Pulmonary artery endothelial cell (primary cell): ENCODE results near the gene NID1. TPM values are rescaled to one million over a fixed set of nuclear protein-coding genes. Genes with fewer than 3 reads are reported as not detected.
A peak's percentile ranks its signal among the peaks of the same experiment; 100 is the strongest.

Experiments used
- DNase-seq: peaks from one replicate; pipeline ENCODE4 v3.0.0-alpha.2; 2011; ENCODE audit warnings: low read depth, low spot score
- total RNA-seq: library from RNA; depleted of rRNA; stranded (reverse); fragments of >200 nt; gene quantifications from 2 replicates; pipeline ENCODE4 v1.2.3, GENCODE V29; 2014

Gene NID1
- total RNA-seq, 1 donor from 2014 or later, result 64.3 TPM

DNA sequence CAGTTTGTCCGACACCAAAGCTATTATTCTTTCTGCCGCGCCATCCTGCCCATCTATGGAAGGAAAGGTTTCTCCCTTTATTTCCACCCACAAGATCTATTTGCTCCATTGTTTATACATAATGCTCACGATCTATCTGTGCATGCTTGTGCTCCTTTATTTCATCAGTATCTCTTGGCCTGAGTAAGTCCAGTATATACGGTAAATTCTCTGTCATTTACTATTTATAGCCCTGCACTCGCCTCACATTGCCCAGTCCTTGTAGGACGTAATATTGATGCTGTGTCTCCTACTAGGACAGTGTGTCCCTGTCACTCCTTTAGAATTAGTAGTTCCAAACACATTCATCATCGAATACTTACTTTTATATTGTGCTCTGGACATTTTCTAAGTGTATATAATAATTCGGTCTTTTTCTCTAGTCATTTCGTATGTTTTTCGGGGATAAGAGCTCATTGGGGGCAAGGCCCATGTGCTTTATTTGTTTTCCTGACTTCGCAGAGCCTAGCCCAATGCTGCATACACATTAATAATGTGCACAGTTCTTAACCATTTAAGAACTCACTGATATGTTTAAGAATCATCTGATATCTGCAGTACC is 3.1 kb upstream of the NID1 start:
- no peak for DNase-seq

DNA sequence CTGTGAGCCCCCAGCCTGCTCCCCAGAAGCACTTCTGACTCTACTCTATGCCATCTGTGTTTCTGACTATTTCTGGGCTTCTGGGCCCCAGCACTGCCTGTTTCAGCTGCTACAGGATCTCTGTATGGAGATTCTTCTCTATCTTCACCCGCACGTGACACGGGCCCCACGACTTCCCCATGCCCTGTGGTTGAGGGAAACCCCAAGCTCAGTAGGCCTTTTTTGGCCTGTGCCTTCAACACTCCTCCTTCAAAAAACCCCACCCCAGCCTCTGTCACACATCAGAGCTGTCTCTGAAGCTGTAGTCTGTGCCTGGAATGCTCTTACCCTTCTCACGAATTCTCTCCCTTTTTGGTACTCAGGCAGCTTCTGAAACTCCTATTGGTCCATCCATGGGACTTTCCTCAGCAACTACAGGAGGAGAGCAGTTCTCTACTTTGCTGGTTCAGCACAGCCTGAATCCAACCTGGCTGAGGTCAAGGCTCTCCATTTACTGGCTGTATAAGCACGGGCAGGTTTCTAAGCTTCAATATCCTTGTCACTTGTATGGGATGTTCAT is 2.0 kb upstream of the NID1 start:
- no peak for DNase-seq

DNA sequence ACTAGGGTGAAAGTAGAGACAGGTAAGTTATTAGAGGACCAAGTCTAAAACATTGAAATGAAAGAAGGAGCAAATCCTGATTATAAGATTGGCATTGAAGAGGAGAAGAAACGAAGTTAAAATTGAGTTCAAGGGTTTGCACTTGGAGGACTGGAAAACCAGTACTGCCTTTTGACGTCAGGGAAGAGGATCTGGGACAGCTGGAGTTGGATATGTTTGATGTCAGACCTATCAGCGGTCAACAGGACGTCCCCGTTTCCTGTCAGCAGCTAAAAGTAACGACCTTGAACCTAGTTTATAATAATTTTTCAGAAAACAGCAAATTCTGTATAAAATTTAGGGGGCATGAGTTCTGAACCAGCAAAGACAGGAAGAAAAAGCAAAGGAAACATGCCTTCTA is 1.2 kb upstream of the NID1 start:
- no peak for DNase-seq

- no peak for DNase-seq
These were observed 667 bp upstream of the NID1 start for GRCh38 chr1:236065509-236066005.

- DNase-seq, result peak; percentile 19
These were observed 794 bp downstream of the NID1 start for GRCh38 chr1:236063919-236064673.

DNA sequence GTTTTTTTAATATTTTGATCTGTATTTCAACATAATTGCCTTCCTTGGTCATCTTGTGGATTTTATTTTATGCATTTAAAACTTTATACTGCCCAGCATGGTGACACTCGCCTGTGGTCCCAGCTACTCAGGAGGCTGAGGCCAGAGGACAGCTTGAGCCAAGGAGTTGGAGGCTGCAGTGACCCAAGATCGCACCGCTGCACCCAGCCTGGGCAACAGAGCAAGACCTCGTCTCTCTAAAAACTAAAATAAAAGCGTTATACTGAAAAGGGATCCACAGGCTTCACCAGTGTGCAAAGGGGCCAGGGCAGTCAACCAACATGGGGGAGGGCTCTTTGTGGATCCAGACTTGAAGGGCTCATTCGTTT is 1.4 kb downstream of the NID1 start:
- DNase-seq, result no peak

- DNase-seq, result no peak
These were observed 4.6 kb downstream of the NID1 start for GRCh38 chr1:236060286-236060685.

- DNase-seq, result no peak
These were observed 5.9 kb downstream of the NID1 start for GRCh38 chr1:236059011-236059410.

DNA sequence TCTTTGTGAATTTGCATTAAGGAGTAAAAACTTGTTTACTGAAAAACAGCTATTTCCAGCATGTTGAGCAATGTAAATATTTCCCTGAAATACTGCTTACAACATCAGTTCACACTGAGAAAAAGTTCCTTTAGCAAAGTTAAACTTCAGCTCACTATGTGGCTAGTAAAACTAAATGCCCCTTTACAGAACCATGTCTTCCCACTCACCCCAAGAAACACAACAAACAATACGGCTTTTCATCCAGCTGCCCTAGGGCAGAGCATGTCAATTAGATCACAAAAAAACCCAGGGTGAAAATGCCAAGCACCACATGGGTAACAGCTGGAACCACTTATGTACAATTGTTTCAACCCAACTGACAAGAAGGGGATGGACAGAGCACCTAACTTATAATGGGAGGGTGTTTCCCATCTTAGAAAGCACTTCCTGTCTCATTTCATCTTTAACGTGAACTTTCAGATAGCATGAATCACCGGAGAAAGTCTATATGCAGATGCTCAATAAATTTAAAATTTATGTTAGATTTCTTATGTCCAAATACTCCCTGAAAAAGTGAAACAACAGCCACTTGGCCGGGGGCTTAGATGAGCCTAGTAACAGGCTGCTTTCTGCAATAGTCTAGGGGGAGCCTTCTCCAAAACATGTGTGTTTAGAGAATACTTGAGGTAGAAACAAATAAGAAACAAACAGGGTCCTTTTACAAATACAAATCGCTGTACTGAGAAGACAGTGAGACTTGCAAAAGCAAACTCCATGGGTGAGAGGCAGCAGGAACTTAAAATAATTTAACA is 6.6 kb downstream of the NID1 start:
- DNase-seq, result no peak

- no peak for DNase-seq
These were observed 7.3 kb downstream of the NID1 start for GRCh38 chr1:236057546-236057945.

DNA sequence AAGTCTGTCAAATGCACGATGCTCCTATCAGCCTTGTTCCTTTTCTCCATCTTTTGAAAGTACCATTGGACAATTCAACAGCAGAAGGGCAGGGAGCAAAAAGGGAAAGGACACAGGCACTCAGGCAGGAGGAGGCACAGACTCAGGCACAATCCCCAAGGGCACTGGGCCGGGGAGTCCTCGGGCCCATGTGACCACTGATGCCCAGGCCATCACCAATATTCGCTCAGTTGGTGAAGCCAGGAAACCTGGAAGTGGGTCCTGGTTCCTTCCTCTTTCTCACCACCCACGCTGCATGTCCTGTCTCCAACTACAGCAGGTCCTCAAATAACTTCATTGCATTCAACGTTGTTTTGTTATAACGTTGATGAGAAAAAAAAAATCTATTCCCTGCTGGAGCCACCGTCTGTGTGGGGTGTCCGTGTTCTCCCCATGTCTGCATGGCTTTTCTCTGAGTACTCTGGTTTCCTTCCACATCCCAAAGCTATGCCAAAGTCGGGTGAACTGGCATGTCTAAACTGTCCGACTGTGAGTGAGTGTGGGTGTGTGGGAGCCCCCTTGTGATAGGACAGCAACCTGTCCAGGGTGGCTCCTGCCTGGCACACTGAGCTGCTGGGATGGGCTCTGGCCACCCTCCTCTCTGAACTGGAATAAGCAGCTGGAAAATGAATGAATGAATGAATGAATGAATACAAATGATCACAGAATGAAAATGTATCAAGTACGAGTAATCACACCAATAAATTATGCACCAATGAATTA is 12.5 kb downstream of the NID1 start:
- no peak for DNase-seq

DNA sequence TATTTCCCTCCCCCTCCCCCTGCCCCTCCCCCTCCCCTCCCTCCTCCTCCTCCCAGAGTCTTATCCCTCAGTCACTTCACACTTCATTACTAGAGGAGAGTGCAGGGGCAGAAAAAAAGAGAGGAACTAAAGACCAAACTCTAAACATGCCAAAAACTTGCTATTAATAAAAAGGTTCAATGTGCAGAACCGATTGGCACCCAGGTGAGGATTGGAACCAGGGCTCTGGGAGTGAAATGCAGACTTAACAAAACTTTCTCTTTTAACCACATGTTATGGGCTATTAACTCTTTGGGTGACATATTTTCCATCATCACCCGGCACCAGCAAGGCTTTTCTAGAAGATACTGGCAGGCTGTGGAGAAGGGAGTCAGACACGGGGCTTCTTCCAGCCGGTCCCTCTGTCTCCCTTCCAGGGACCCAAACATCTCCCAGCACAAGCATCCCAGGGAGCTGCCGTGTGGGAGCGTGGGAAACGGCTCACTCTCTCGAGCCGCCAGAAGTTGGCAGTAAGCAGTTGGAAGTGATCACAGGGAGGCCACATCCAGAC is 13.6 kb downstream of the NID1 start:
- no peak for DNase-seq

GRCh38 chr1:236045771-236046170 is 19.1 kb downstream of the NID1 start:
- no peak for DNase-seq

DNA sequence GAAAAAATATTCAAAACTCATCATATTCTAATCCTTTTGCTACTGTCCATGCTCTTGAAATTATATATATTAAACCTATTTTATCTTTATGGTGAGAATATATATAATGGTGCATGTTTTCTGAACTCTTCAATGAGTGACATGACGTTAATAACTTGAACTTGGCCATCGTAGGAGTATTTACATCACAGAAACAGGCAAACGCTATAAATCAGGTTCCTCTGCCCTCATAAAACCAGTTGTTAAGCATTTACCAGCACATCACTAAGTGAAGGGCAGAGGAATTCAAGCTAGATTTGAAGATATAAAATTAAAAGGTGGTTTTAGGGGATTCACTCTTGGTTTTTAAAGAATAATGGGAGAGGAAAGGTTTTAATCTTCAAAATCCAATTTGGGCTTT is 20.5 kb downstream of the NID1 start:
- no peak for DNase-seq

DNA sequence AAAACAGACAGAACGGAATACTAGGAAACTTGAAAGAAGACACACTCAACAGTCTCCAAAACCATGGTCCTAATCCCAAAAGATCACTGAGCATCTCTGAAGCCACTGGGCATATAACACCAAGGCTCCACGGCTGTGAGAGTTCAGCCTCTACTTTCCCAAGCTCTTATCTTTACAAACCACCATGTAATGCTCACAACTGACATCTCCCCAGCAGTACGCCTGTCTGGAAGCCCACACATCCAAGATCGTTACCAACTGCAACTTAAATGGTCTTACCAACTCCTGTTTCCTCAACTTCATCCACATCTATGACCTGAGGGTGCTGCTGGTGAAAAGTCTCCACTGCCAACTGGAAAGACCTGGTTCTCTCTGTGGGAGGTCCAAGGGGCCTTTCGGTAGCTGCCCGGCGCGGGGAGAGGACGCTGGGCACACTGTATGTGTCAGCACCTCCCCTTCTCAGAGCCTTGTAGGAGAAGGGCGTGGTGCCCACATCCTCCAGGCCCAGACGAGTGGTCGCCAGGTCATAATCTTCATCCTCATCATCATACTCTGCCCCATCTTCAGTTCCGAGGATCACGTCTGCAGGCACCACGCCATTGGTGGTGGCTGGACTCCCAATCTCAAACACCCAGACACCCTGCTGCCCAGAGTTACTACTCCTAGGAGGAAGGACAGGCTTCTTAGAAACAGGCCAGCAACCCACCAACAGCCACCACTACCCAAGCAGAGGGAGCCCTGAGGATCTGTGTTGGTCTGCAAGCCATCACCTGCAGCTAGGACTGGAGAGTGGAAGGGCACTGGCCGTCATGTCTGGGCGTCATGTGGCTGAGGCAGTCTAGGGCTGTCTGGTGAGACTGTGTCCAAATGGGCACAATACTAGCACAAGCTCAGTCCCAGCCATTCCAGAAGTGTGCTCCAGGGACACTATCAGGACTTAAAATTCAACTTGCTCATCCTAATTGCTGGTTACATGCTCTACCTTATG is 23.0 kb downstream of the NID1 start:
- no peak for DNase-seq

DNA sequence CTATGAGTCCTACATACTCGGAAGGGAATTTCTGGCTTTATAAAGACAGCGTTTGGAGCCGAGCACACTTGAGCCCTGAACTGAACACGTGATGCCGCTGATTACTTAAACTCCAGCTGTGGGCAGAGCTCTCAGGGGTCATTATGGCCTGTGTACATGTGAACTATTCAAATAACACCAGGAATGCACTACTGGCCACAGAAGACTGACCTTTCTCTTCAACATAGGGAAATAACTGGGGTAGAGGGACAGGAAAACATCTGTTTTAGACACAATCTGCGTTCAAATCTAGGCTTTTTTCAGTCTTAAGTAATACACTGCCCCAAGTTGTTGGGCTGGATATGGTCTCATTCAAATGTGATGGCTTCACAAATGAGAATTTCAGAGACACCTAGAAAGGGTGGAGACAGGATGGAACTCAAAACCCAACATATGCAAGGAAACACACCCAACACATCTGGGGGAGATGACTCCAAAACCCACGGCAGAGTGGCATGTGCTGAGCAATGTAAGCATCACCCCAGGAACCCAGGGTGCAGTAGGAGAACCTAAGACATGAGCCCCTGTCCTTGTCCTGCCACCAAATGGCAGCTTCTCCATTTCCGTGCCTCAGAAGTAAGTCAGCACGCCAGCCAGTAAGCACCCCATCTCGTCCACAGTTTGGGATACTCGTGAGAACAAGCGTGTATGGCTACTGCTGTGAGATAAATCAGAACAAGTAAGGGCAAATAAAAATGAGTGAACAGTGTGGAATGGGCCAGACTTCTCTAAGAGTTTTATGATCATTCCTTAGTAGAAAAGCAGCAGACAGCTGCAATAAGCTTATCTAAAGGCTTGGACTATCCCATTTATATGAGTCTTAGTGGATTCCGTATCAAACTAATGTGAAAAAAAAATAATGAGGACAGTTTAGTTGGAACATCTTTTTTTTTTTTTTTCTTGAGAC is 24.9 kb downstream of the NID1 start:
- DNase-seq, result no peak

- no peak for DNase-seq
These were observed 26.9 kb downstream of the NID1 start for GRCh38 chr1:236038034-236038433.

GRCh38 chr1:236035681-236036101 is 29.2 kb downstream of the NID1 start:
- no peak for DNase-seq

- no peak for DNase-seq
These were observed 31.6 kb downstream of the NID1 start for GRCh38 chr1:236033336-236033735.
